GM13976 (cell line): ENCODE measurements around the gene GREB1.

Experiments
- DNase-seq: peaks from one replicate; pipeline ENCODE4 v3.0.0; 2012; ENCODE audit warnings: low spot score
- in situ Hi-C: fragments of 300-500 bp; cut with MboI; formaldehyde crosslinking; loops from one replicate; pipeline ENCODE4 v1.12.0; 2022; ENCODE audit warnings: low sequenced_read_pairs, mixed read lengths, inconsistent platforms; ENCODE audit not compliant: unreplicated experiment
- TF ChIP-seq, protein P1 (sequence below): IDR thresholded peaks from 2 replicates; pipeline ENCODE4 v1.5.1; 2012; ENCODE audit warnings: borderline replicate concordance, mild to moderate bottlenecking; ENCODE audit not compliant: insufficient read depth; ENCODE audit errors: extremely low read depth, missing control alignments, control extremely low read depth

Gene GREB1

DNA sequence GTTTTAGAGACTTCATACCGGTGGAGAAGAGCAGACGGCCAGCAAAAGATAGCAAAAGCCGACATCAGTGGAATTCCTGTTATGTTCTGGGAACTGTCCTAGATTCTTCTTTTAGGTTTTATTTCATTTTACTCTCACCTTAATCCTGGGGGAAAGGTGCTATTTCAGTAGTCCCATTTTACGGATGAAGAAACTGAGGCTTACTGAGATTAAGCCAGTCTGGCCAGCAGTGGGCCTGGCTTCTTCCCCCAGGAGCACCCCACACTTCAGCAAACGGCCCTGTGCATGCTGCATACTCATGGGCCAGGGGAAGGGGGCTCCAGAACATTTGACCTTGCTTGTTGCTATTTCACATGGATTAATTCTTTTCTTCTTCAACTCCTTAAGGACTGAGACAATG is 79.5 kb downstream of the GREB1 start:
- in situ Hi-C loops, result no loop called here
- no peak for DNase-seq
- TF ChIP-seq, protein P1, sequence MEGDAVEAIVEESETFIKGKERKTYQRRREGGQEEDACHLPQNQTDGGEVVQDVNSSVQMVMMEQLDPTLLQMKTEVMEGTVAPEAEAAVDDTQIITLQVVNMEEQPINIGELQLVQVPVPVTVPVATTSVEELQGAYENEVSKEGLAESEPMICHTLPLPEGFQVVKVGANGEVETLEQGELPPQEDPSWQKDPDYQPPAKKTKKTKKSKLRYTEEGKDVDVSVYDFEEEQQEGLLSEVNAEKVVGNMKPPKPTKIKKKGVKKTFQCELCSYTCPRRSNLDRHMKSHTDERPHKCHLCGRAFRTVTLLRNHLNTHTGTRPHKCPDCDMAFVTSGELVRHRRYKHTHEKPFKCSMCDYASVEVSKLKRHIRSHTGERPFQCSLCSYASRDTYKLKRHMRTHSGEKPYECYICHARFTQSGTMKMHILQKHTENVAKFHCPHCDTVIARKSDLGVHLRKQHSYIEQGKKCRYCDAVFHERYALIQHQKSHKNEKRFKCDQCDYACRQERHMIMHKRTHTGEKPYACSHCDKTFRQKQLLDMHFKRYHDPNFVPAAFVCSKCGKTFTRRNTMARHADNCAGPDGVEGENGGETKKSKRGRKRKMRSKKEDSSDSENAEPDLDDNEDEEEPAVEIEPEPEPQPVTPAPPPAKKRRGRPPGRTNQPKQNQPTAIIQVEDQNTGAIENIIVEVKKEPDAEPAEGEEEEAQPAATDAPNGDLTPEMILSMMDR, result no peak

DNA sequence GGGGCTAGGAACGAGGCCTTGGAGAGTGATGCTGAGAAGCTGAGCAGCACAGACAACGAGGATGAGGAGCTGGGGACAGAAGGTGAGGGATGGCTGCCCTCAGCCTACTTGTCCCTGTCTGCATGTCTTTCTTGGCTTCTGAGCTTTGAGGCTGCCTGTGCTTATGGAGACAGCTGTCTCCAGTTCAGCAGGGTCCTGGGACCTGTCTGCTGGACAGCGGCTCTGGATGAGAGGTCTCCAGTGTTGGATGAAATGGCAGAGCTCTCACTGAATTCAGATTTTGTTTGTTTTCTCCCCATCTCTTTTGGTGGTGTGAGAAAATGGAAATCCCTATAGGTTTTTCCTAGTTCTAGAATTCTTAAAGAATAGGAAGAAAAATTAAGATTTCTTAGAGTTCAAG is 81.4 kb downstream of the GREB1 start:
- TF ChIP-seq, protein P1, result no peak
- in situ Hi-C loops, result no loop called here
- DNase-seq, result no peak

DNA sequence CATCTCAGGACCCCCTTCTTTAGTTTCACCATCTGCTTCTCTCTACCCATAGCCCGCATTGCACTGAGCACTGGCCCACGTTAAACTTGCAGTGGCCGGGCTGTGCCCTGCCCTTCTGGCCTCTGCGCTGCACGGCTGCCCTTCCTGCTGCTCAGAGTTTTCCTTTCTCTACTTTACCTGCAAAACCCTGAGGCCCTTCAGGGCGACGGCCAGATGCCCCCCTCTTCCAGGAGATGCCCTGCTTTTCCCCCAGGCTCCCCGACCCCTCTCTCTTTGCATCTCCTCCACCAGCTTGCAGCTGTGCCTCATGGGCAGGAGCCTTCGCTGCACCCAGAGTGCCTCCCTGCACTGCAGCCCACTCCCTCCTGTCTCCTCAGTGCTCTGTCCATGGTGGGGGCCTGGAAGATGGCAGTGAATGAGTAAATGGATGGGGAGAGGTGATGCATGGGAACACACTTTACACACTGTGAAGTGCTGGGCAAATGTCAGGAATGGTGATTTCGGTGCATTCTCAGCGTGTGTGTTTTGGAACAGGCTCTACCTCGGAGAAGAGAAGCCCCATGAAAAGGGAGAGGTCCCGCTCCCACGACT is 82.3 kb downstream of the GREB1 start:
- in situ Hi-C loops, result no loop called here
- TF ChIP-seq, protein P1, result no peak
- no peak for DNase-seq

DNA sequence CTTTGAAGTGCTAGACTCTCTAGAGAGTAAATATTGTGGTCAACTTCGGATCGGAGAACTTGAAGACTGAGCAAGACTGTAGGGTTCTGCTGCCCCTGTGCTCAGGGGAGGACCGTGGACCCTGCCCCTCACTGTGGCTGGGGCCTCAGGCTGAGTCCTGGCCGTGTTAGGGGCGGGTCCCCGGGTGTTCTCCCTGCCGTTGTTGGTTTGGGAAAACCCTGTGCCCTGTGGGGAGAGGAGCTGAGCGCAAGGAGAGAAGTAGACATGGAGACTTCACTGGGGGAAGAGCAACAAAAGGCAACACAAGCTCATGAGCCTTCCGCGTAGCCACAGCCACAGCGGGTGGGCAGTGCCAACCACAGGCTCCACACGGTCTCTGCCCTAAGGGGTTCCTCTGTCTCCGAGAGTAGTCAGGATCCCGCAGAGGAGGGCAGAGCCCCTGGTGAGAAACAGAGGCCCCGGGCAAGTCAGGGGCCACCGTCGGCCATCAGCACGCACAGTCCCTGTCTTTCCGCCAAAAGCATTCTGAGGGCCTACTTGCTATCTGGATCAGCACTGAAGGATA is 83.1 kb downstream of the GREB1 start:
- no peak for DNase-seq
- in situ Hi-C loops, result no loop called here
- TF ChIP-seq, protein P1, result no peak

- DNase-seq, result no peak
- TF ChIP-seq, protein P1, result no peak
- in situ Hi-C loops, result no loop called here
These were observed 83.7 kb downstream of the GREB1 start for GRCh38 chr2:11617527-11617926.

DNA sequence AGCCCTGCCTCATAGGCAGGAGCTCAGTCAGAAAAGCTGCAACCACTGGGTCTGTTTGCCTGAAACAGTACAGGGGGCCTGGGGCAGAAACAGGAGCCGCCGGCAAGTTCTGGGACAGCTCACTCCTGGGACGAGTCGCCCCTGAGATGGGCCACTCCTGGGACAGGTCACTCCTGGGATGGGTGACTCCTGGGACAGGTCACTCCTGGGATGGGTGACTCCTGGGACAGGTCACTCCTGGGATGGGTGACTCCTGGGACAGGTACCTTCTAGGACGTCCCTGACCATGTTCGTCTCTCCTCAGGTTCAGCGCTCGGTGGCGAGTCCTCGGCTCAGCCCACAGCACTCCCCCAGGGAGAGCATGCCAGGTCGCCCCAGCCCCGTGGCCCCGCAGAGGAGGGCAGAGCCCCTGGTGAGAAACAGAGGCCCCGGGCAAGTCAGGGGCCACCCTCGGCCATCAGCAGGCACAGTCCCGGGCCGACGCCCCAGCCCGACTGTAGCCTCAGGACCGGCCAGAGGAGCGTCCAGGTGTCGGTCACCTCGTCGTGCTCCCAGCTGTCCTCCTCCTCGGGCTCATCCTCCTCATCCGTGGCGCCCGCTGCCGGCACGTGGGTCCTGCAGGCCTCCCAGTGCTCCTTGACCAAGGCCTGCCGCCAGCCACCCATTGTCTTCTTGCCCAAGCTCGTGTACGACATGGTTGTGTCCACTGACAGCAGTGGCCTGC is 84.3 kb downstream of the GREB1 start:
- in situ Hi-C loops, result no loop called here

More for the DNA sequence above, 84.3 kb downstream of the GREB1 start:
- no peak for DNase-seq
- TF ChIP-seq, protein P1, result no peak
